ENCODE data around the gene CRTAP.

GRCh38 chr3:33139996-33140395 is 26.2 kb downstream of the CRTAP start:
- TF ChIP-seq CTCF (IDR thresholded peaks at IDR 0.05), result no peak
- no peak for TF ChIP-seq POLR2A (IDR thresholded peaks at IDR 0.05)
- TF ChIP-seq EP300 (IDR thresholded peaks at IDR 0.05), result no peak

Data from tibial nerve (tissue), 4 donors.